Vagina (tissue), 2 donors: ENCODE data around the gene SMC6.

Experiments
- POLR2AphosphoS5 ChIP-seq, 2 donors: sonication (generic); formaldehyde crosslinking; IDR thresholded peaks; one replicate each; pipeline ENCODE4 v1.9.0; 2017; ENCODE audit warnings: antibody characterized with exemption in 2 of 2, mild to moderate bottlenecking in 2 of 2, low read depth in 1 of 2; ENCODE audit not compliant: insufficient read depth in 1 of 2
- TF ChIP-seq, protein P1 (sequence below), 3 experiments: fragments of 450-650 bp in 2 of 3; fragments of 200-600 bp in 1 of 3; sonication (generic) in 1 of 3; IDR thresholded peaks; one replicate each; pipeline ENCODE4 v1.5.1; 2017 to 2019; ENCODE audit warnings: antibody characterized with exemption in 3 of 3, mild to moderate bottlenecking in 2 of 3, moderate library complexity in 2 of 3

- TF ChIP-seq, protein P1, sequence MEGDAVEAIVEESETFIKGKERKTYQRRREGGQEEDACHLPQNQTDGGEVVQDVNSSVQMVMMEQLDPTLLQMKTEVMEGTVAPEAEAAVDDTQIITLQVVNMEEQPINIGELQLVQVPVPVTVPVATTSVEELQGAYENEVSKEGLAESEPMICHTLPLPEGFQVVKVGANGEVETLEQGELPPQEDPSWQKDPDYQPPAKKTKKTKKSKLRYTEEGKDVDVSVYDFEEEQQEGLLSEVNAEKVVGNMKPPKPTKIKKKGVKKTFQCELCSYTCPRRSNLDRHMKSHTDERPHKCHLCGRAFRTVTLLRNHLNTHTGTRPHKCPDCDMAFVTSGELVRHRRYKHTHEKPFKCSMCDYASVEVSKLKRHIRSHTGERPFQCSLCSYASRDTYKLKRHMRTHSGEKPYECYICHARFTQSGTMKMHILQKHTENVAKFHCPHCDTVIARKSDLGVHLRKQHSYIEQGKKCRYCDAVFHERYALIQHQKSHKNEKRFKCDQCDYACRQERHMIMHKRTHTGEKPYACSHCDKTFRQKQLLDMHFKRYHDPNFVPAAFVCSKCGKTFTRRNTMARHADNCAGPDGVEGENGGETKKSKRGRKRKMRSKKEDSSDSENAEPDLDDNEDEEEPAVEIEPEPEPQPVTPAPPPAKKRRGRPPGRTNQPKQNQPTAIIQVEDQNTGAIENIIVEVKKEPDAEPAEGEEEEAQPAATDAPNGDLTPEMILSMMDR (IDR thresholded peaks at IDR 0.05) = no peak
- no peak for TF ChIP-seq POLR2AphosphoS5 (IDR thresholded peaks at IDR 0.05; ENCODE audit: insufficient read depth in 1 of 2, low read depth in 1 of 2)
These were observed 3.7 kb downstream of the SMC6 start for GRCh38 chr2:17749753-17750438.
